A549 treated with Hydrocortisone at 1 μM for 4 hours (cell line): ENCODE measurements around the gene DAZ4. TPM values are rescaled to one million over a fixed set of nuclear protein-coding genes. Genes with fewer than 3 reads are reported as not detected.

Experiments used
- total RNA-seq: library from RNA; stranded (reverse); fragments of 200-300 nt; extraction: Qiagen RNA extraction; gene quantifications from 5 replicates; pipeline ENCODE4 v1.2.3, GENCODE V29; 2022

DAZ4 gene, protein sequence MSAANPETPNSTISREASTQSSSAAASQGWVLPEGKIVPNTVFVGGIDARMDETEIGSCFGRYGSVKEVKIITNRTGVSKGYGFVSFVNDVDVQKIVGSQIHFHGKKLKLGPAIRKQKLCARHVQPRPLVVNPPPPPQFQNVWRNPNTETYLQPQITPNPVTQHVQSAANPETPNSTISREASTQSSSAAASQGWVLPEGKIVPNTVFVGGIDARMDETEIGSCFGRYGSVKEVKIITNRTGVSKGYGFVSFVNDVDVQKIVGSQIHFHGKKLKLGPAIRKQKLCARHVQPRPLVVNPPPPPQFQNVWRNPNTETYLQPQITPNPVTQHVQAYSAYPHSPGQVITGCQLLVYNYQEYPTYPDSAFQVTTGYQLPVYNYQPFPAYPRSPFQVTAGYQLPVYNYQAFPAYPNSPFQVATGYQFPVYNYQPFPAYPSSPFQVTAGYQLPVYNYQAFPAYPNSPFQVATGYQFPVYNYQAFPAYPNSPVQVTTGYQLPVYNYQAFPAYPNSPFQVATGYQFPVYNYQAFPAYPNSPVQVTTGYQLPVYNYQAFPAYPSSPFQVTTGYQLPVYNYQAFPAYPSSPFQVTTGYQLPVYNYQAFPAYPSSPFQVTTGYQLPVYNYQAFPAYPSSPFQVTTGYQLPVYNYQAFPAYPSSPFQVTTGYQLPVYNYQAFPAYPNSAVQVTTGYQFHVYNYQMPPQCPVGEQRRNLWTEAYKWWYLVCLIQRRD
- not detected in 5 replicates for total RNA-seq

DNA sequence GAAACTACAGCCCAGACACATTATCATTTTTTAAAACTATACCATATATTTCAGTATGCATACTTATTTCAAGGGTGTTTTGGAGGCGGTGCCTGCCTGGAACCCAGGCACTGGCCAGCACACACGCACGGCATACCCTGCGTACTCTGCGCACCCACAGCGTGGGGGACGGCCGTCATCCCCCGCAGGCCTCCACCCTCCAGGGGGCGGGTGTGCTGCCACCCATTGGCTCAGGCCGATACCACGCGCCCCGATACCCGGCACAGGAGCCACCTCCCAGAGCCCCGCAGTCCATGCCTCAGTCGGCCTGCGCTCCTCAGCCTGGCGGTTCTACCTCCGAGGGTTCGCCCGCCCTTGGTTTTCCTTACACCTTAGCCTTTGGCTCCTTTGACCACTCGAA, at the start of gene DAZ4:
Gene DAZ4, plus strand, starts transcription at position 301 of the 400 bp plus-strand sequence. CDS start 208 bp downstream, outside the sequence.

DNA sequence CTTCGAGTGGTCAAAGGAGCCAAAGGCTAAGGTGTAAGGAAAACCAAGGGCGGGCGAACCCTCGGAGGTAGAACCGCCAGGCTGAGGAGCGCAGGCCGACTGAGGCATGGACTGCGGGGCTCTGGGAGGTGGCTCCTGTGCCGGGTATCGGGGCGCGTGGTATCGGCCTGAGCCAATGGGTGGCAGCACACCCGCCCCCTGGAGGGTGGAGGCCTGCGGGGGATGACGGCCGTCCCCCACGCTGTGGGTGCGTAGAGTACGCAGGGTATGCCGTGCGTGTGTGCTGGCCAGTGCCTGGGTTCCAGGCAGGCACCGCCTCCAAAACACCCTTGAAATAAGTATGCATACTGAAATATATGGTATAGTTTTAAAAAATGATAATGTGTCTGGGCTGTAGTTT, 20.4 kb upstream of the DAZ4 start, which contains the start of gene DAZ3:
Gene DAZ3, minus strand, starts transcription at position 101 of the 400 bp plus-strand sequence. CDS start 208 bp downstream, outside the sequence.

Other genes starting within 250 kb of the DAZ4 start
- not detected in 5 replicates for gene BPY2B, start 215.9 kb upstream of the DAZ4 start, total RNA-seq
- gene DAZ3, start 20.5 kb upstream of the DAZ4 start, total RNA-seq, result not detected in 5 replicates
- not detected in 5 replicates for gene BPY2C, start 218.2 kb downstream of the DAZ4 start, total RNA-seq